UCSD-AML1 (cell line): ENCODE measurements around the gene ACTR3C.
"Not testable (repeated sequence)": the region's sequence is repeated elsewhere in the genome, so short reads cannot be mapped to it uniquely, and the experiment has no call there.

Experiments
- DNase-seq: peaks from one replicate; lab custom pipeline; 2025; ENCODE audit not compliant: unreplicated experiment; lab: John Stamatoyannopoulos, UW

The ACTR3C gene

GRCh38 chr7:150337179-150337578, 13.8 kb upstream of the ACTR3C start:
- DNase-seq: no peak

GRCh38 chr7:150336746-150337145, 13.4 kb upstream of the ACTR3C start:
- DNase-seq: no peak

GRCh38 chr7:150335774-150336112, 12.4 kb upstream of the ACTR3C start:
- DNase-seq: no peak

DNA sequence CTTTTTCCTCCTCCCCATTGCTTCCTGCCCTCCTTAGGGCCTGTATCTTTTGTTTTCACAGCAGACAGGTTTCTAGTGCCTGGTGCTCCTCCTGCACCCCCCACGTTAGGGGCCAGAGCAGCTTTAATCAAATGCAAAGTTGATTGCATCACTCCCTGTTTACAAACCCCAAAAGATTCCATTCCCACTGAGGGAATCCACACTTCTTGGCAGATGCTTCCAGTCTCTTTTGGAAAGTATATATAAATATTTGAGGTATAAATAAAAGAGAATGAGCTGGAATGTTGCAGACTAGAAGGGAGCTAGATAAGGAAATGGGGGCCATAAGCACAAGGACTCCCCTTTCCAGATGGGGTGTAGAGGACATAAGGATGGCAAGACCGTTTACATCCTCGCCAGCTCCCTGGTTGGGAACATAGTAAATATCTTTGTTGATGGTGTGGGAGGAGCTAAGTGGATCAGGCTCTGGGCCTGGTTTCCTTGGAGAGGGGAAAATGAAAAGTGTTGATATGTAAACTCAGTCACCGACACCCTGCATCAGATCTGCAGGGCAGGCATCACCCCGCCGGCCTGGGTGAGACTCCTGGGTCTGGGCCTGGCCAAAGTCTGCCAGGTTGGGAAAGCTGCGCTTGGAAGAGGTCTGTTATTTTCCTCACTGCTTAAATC, 11.9 kb upstream of the ACTR3C start:
- no peak for DNase-seq

DNA sequence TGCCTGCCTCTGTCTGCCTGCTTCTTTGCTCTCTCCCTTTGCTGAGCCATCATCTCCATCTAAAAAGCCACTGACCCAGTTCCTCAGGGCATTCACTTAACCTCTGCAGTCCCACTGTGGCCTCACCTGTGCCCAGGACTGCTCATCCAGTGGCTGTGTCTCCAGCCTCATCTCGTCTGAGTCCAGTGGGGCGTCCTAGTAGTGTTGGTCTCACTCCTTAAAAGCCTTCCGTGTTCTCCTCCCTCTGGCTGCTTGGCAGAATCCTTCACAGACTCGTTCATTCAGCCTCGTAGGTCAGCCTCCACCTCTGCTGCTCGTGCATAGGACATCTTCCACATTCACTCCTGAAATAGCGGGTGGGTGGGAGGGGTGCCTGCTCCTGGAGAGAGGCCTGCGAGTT, 10.8 kb upstream of the ACTR3C start:
- DNase-seq: no peak

DNA sequence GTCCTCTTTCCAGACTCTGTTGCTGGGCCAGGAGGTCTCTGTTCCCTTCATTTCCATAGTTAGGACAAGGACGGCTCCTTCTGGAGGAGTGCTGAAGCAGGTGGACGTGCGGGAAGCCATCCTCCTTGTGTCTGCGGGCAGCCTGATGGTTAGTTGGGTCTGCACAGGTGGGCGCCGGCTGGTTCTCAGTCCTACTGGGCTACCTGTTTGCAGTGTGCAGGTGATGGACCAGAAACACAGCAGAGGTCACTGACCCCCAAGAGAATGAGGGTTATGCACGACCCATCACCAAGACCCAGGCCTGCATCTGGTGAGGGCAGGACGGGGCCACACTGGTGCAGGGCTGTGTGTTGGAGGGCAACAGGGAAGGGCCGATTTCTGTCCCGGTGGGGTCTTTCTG, 10.3 kb upstream of the ACTR3C start:
- DNase-seq: no peak

DNA sequence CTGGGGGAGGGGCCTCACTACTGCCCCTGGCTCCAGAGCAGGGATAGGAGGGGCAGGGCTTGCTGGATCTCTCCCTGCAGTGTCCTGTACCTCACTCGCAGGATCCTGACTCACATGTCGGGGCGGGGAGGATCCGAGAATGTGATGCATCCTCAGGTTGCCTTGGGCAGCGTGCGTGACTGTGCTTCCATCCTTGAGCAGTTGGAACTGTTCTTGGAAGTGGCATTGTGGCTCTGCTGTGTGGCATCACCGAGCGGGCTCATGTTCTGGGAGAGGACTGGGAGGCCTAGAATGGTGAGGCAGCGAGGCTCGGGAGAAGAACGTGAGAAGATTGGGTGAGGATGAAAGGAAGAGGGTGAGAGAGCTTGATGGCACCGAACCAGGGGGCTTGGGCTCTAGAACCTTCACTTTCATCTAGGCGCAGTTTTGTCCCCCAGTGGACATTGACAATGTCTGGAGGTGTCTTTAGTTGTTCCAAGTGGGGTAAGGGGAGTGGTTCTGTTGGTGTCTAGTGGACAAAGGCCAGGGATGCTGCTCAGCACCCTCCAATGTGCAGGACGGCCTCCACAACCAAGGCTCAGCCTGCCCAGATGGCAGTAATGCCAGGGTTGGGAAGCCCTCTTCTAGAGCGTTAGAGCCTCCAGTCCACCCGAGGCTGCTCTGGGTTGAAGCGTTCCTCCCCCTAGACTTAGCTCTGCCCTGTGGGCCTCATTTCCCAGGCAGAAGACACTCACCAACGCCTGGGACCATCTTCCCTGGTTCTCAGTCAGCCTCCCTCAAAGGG, 9.7 kb upstream of the ACTR3C start:
- DNase-seq: no peak

- no peak for DNase-seq
Observed at GRCh38 chr7:150330211-150330885, 7.0 kb upstream of the ACTR3C start.

DNA sequence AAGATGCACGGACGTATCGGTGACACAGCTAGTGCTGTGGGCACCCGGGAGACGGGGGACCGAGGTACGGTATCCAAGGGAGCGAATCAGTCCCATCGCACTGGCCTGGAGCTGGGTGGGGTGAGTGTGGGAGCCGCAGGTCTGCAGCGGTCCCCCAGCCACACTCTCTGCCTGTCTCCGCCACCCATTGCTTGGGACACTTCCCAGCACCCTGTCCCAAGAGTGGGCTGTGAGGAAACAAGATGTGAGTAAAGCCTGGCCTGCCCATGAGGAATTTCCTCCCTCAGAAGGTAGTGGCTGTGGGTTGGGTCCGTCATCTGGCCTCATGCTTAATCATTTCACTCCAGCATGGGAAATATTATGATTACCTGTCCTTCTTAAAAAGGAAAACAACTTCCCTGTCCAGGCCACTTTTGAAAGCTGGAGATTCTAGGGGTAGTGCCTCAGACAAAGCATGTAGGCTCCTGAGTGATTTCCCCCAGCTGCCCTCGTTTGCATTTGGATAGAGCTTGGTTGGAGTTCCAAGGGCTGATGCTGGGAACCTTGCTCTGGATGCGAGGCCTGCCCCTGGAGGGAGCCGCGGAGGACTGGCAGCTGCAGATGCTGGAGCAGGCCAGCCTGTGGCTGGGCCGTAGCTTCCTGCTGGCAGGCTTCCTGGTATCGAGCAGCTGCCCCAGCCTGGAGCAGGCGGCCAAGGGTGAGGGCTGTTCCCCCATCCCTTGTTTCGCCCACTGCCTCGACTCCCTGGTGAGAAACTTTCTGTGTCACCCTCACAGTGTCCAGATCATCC, 6.2 kb upstream of the ACTR3C start:
- no peak for DNase-seq

GRCh38 chr7:150327308-150327707, 4.0 kb upstream of the ACTR3C start:
- no peak for DNase-seq

- DNase-seq: no peak
Observed at GRCh38 chr7:150326657-150327268, 3.4 kb upstream of the ACTR3C start.

- DNase-seq: no peak
Observed at GRCh38 chr7:150325901-150326300, 2.6 kb upstream of the ACTR3C start.

DNA sequence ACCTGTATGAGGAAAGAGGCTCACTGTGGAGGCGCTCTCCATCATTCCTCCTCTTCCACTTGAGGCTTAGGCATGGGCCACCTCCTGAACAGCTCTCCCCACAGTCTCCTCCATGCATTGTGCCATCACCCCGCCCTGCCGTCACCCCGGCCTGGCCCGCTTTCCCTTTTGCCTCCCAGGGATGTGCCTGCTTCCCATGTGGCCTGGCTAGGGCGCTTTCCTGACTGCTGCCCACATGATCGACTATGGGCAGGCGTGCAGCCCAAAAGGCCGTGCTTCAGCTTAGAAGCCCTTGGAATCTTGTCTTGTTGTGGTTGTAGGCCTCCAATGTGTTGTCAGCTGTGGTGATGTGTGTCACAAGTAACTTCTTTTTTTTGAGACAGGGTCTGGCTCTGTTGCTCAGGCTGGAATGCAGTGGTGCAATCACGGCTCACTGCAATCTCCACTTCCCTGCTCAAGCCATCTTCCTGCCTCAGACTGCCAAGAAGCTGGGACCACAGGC, 1.8 kb upstream of the ACTR3C start:
- no peak for DNase-seq

DNA sequence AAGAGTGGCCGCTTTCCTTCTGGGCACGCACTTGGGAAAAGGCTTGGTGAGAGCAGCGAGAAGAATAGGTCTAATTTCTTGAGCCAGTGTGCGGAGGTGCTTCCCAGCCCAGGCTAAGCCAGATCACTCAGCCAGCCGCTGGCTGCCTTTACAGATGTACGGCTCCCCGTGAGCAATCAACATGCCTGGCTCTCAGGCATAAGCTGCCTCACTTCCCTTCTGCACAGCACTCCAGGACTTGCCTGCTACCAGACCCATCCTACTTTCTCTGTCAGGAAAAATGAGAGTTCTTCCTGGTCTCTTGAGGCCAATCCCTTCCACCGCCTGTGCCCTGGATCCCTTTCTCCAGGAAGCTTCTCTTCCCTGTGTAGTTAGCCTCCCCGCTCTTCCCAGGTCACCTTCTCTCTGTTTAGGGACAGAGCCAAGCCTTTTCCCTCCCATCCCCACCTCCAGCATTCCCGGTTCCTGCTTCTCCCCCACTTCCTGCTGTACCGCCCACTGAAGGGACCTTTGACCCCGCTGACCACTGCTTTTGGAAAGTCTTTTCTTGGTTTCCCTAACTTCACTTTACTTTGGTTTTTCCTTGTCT, 1.1 kb upstream of the ACTR3C start:
- no peak for DNase-seq

GRCh38 chr7:150323682-150324372, 482 bp upstream of the ACTR3C start:
- DNase-seq: no peak

DNA sequence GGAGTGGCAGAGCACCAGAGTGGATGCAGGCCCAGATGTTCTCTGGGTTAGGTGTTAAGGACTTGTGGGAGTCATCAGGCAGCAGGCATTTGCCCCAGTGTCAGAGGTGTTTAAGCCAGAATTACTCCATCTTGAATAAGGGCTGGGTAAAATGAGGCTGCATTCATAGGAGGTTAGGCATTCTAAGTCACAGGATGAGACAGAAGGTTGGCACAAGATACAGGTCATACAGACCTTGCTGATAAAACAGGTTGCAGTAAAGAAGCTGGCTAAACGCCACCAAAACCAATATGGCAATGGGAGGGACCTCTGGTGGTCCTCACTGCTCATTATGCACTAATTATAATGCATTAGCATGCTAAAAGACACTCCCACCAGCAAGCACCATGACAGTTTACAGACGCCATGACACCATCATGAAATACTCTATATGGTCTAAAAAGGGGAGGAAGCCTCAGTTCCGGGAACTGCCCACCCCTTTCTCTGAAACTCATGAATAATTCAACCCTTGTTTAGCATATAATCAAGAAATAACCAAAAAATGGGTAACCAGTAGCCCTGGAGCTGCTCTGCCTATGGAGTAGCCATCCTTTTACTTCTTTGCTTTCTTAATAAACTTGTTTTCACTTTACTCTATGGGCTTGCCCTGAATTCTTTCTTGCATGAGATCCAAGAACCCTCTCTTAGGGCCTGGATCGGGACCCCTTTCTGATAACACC, 1.1 kb downstream of the ACTR3C start:
- no peak for DNase-seq

- DNase-seq: no peak
Observed at GRCh38 chr7:150321788-150322113, 1.6 kb downstream of the ACTR3C start.

- DNase-seq: no peak
Observed at GRCh38 chr7:150317748-150318444, 5.4 kb downstream of the ACTR3C start.

- DNase-seq: not testable (repeated sequence)
Observed at GRCh38 chr7:150316987-150317386, 6.4 kb downstream of the ACTR3C start.
